ENCODE measurements around the gene IL37.

Gene IL37

GRCh38 chr2:112959109-112959812, 48.3 kb downstream of the IL37 start:
- no peak for DNase-seq (ENCODE audit: low read depth in 2 of 2)

- no peak for DNase-seq (ENCODE audit: low read depth in 2 of 2)
Observed at GRCh38 chr2:112960230-112960825, 49.4 kb downstream of the IL37 start.

GRCh38 chr2:112962308-112963175, 51.6 kb downstream of the IL37 start:
- no peak for DNase-seq (ENCODE audit: low read depth in 2 of 2)

- DNase-seq (ENCODE audit: low read depth in 2 of 2): no peak
Observed at GRCh38 chr2:112967023-112967422, 56.1 kb downstream of the IL37 start.

Data from stimulated activated CD4-positive, alpha-beta T cell treated with anti-CD3 and anti-CD28 coated beads, Interleukin-1b, Interleukin-23, amount 100 ng/mL, for 1 hour (primary cell).